Hematopoietic multipotent progenitor cell treated with erythropoietin and hydrocortisone succinate and interleukin-3 and kit ligand, for 17 days (in vitro differentiated cells): ENCODE measurements around the gene NBEAL1.
A peak's percentile ranks its signal among the peaks of the same experiment; 100 is the strongest.
"Not testable (repeated sequence)": the region's sequence is repeated elsewhere in the genome, so short reads cannot be mapped to it uniquely, and the experiment has no call there.

Experiments
- DNase-seq: peaks from one replicate; pipeline ENCODE4 v3.0.0-alpha.2; 2015; ENCODE audit warnings: low spot score

Gene NBEAL1

DNA sequence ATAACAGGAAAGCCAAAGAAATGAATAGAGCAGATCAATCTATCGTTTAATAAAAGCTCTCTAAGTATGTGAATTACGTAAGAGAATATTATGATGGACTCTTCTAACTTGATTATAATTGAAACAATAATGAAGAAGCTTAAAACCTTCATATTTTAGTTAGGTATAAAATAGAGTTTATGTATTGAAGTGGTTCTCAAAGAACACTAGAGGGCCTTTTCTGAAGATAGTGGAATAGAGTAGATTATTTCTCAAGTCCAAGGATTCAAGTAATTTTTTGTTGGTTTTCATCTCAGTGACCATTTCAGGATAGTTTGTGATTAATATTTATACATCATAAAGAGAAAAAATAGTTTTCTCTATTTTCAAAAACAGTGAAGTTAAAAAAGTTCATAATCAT lies 97.7 kb downstream of the NBEAL1 start:
- DNase-seq, result no peak

DNA sequence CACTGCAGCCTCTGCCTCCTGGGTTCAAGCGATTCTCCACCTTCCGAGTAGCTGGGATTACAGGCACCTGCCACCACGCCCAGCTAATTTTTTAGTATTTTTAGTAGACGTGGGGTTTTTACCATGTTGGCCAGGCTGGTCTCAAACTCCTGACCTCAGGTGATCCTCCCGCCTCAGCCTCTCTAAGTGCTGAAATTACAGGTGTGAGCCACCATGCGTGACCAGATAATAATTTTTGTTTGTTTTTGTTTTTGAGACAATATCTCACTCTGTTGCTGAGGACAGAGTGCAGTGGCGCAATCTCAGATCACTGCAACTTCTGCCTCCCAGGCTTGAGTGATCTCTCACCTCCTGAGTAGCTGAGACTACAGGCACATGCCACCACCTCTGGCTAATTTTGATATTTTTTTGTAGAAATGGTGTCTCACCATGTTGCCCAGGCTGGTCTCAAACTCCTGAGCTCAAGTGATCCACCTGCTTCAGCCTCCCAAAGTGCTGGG lies 100.6 kb downstream of the NBEAL1 start:
- DNase-seq, result not testable (repeated sequence)

DNA sequence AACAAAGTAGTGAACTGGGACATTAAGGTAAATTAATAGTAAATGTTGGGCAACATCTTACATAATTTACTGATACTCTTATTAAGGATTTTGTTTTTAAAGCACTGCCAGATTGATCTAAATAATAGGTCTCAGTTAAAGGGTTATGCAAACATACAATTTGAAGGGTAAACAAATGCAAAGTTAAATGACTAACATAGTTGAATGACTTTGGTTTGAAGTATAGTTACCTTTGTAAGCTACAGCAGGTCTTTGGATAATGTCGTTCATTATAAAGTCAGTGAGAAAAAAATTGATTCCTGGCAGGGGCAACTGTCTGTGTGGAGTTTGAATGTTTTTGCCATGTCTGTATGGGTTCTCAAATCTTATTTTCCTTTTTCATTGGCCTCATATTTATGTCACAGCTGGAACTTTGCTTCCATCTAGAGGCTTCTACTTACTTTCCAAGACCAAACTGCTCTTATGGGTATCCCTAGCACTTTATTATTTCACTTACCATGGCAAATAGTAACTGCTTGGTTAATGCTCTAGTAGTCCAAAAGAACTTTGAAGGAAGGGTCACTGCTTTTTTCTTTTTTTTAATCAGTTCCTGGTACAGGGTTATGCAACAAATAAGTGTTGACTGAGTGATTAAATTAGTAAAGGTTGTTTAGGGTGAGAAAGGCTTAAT lies 107.8 kb downstream of the NBEAL1 start:
- DNase-seq, result no peak

DNA sequence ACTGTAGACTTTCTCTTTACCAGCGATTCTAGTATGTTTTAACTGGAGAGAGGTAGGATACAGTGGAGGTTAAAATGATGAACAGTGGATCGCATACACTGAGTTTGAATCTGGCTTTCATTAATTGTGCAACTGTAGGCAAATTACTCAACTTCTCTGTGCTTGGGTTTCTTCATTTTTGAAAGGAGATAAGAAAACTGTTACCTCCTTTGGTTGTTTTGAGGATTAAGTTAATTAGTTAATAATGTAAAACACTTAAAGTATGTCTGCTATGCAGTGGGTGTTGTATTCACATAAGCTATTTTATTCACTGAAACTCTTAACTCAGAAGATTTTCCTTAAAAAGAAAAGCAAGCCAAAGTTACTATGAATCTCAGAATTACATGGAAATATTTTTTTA lies 112.3 kb downstream of the NBEAL1 start:
- no peak for DNase-seq

DNA sequence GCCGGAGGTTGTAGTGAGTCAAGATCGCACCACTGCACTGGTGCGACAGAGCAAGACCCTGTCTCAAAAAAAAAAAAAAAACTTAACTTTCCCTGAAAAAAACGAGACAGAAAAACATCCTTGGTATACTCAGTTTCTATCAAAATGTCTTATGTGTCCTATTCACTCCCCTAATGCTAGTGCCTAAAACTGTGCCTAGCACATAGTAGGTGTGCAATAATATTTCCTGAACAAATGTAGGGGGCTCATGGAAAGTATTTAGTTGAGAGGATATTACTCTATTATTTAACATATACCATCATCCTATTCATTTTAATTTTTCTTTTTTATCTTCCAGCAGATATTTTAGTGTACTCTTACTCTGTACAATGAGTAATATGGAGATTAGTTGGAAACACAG lies 120.4 kb downstream of the NBEAL1 start:
- no peak for DNase-seq

DNA sequence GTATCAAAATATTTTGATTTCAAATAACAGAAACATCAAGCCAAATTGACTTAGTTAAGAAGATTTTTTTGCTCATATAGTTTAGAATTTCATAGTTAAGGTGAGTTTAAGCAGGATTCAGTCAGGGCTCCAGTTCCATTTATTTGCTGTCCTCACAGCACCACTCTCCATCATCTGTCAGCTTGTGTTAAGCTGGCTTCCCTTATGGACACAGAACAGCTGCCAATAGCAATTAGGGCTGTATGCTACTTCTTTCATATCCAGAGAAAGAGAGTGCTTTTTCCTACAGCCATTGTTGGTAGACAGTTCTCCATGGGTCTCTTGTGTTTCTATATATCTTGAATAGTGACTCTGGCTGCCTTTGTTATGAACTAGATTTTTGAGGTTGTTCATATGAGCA lies 128.7 kb downstream of the NBEAL1 start:
- no peak for DNase-seq

DNA sequence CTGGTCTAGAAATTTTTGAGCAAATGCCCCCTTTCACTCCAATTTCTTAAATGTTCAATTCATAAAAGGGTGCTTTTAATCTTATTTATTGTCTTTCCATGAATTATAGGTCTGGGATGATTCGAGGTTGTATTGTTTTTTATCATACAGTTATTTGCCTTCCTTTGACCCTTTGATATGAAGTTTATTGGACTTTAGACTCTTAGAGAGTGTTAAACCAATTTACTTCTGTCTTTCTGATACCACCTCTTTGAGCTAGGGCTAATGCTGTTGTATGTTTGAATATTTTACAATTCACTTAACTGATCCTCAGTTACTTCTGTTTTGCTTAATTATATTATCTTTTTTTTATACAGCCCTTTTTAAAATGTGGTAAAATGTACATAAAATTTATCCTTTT lies 134.5 kb downstream of the NBEAL1 start:
- no peak for DNase-seq

DNA sequence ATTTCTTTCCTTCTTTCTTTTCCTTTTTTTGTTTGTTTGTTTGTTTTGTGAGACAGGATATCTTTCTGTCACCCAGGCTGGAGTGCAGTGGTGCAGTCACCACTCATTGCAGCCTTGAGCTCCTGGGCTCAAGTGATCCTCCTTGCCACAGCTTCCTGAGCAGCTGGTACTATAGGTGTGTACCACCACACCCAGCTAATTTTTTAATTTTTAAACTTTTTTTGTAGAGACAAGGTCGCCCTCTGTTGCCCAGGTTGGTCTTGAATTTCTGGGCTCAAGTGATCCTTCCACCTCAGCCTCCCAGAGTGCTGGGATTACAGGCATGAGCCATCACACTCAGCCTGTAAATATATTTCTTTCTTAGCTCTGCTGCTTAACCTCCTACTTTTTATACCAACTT lies 140.7 kb downstream of the NBEAL1 start:
- DNase-seq, result no peak

DNA sequence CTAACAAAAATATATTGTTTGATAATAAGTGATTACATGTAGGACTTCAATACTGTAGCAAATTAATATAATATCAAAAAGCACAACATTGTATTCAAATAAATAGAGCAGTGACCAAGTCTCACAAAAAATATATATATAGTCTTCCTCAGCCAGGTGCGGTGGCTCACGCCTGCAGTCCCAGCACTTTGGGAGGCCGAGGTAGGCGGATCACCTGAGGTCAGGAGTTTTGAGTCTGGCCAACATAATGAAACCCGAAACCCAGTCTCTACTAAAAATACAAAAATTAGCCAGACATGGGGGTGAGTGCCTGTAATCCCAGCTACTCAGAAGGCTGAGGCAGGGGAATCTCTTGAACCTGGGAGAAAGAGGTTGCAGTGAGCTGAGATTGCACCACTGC lies 148.0 kb downstream of the NBEAL1 start:
- not testable (repeated sequence) for DNase-seq

DNA sequence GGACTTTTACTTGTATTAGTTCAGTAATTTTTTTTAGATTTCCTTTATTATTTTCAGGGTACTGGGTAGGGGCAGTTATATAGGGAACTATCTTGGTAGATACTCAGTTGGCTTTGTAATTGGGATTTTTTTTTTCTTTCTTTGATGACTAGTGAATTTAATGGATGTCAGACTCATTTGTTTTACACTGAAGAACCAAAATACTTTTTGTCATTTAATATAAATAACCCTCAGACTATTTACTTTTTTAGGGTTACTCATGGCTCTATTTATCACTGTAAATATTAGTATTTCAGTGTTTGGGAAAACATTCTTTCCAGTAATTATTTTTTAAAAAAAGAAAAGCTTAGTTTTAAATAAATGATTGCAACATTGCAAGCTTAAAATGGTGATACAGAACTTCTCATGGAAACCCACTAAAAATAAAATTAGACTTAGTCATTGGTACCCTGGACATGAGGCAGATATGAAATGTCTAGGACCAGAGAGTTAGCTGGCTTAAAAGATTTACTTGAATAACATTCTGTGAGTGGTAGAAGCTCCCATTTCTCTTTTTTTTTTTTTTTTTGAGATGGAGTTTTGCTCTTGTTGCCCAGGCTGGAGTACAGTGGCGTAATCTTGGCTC lies 149.7 kb downstream of the NBEAL1 start:
- no peak for DNase-seq

DNA sequence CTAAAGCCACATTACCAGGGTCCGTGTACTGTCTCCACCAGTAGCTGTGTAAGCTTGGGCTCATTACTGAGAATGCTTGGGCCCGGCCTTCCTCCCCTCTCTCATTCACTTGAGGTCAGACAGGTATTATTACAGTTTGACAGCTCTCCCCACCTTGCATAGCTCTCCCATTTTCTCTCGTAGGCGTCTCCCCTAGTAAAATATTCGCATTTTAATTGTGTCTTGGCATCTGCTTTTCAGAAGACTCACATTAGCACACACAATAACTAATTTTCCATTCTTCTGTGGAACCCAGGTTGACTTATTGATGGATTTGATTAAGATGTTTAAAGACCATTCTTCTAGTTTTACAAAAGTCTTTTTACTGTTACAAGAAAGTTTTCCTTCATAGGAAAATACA lies 153.1 kb downstream of the NBEAL1 start:
- DNase-seq, result no peak

DNA sequence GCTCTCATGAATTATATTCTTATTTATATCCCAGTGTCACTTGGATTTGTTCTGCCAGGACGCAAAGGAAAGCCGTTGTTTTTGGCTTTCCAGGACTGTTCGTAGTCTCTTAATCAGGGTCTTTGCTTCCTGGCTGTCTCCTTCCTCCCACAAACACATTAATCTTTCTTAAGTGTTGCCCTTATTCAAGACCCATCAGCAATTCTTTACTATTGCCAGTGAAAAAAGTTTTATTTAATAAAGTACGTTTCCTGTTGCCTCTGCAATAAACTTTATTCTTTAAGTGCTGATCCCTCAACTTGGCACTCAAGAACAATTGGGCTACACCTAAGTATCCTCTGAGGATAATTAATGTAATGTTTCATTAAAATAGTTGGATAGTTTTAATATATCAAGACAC lies 155.8 kb downstream of the NBEAL1 start:
- no peak for DNase-seq

DNA sequence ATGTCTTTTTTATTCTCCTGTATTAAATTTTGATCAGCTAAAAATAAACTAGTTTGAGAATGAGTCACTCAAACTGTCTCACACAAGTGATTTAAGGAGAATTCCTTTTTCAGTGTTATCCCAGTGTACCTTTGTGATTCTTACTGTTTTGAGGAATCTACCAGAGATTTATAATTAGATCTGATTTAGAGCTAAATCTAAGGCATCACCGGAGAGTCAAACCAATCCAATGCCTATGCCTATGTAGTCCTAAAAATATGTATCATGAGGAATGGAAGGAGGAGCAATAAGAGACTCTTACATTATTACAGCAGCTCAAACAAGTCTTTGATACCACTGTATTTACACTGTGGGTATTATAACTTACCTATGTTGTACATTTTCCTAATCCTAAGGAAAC lies 160.7 kb downstream of the NBEAL1 start:
- DNase-seq, result no peak

DNA sequence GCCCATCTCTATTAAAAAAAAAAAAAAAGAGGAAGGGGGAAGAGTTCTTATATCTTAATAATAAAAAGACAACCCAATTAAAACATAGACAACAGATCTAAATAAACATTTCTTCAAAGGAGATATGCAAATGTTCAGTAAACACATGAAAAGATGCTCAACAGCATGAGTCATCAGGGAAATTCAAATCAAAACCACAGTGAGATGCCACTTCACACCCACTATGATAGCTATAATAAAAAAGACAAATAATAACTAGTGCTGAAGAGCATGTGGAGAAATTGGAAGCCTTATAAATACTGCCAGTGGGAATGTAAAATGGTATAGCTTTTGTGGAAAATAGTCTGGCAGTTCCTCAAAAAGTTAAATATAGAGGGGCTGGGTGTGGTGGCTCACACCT lies 162.7 kb downstream of the NBEAL1 start:
- DNase-seq, result no peak

DNA sequence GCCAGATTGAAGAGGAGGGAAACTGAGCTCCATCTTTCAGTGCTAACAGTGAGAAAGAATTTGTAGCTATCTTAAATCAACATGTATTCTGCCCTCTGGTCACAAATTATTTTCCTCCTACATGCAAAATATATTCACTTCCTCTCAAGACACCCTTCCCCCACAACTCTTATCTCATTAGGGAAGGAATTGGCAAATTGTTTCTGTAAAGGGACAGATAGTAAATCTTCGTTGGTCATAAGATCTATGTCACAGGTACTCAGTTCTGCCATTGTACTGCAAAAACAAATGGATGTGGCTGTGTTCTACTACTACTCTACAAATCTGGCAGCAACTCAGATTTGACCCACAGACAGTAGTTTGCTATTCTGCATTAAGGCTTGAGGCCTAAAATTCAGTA lies 171.2 kb downstream of the NBEAL1 start:
- DNase-seq, result no peak

DNA sequence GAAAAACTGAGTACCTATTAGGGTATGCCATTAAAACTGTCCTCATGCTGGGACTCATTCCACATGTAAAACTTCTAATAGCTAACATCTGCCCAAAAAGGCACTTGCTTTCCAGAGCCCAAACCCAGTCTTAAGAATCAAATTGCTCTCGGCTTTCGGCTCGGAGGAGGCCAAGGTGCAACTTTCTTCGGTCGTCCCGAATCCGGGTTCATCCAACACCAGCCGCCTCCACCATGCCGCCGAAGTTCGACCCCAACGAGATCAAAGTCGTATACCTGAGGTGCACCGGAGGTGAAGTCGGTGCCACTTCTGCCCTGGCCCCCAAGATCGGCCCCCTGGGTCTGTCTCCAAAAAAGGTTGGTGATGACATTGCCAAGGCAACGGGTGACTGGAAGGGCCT lies 175.9 kb downstream of the NBEAL1 start:
- DNase-seq, result not testable (repeated sequence)

DNA sequence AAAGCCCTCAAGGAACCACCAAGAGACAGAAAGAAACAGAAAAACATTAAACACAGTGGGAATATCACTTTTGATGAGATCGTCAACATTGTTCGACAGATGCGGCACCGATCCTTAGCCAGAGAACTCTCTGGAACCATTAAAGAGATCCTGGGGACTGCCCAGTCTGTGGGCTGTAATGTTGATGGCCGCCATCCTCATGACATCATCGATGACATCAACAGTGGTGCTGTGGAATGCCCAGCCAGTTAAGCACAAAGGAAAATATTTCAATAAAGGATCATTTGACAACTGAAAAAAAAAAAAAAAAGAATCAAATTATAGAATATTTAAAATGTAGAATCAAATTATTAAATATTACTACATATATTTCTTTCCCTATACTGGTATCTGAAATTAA lies 176.4 kb downstream of the NBEAL1 start:
- not testable (repeated sequence) for DNase-seq

DNA sequence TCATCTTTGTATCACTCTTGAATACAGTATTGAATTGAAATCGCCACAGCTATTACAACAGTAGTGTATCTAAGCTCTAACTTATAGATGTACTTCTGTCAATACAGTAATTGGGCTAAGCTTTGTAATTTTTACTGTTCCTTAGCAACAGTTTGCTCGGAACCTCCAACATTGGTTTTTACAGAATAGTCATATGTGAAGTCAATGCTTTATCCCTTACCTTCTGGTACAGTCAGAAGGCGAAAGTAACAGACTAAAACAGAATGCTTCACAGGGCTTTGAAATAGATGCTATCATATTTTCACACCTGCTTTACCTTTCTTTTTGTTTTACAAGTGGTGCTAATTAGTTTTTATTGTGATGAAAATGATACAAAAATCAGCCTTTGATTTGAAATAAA lies 177.3 kb downstream of the NBEAL1 start:
- DNase-seq, result no peak

DNA sequence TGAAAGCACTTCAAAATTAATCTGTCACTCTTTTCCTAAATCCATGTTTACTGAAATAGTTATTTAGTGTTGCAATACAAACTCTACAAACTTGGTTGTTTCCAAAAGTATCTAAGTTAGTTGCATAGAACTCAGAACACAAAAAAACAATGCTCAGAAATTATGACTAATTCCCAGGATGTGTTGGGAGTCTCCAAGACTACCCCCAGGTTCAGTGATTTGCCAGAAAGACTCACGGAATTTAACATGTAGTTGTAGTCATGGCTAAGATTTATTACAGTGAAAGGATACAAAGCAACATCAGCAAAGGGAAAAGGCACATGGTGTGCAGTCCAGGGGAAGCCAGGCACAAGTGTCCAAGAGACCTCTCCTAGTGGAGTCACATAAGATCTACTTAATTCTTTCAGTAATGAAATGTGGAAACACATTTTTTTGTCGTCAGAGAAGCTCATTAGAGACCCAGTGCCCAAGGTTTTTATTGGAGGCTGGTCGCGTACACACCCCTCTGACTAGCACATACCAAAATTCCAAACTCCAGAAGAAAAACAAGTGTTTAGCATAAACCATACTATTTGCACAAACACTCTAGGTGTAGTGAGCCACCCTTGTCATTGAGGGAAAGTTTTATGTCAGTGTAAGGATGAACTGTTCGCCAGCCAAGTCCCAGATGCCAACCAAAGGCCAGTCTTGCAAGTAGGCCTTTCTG lies 180.8 kb downstream of the NBEAL1 start:
- DNase-seq, result no peak

DNA sequence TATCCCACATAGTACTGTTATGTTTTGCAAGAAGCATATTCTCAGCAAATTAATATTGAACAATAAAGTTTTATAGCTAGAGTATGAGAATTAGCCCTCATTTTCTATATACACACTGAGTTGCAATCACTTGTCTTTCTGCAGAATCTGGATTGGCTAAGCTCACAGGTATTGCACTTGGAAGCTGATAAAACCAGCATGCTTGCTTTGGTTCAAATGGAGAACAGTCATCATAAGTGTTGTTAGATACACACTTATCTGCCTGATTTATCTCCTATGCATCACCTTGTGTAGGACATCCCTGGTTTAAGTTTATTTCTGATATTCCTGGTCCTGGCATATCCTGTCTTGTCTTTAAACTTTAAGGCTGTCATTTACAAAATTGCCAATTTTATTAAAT lies 186.2 kb downstream of the NBEAL1 start:
- no peak for DNase-seq

DNA sequence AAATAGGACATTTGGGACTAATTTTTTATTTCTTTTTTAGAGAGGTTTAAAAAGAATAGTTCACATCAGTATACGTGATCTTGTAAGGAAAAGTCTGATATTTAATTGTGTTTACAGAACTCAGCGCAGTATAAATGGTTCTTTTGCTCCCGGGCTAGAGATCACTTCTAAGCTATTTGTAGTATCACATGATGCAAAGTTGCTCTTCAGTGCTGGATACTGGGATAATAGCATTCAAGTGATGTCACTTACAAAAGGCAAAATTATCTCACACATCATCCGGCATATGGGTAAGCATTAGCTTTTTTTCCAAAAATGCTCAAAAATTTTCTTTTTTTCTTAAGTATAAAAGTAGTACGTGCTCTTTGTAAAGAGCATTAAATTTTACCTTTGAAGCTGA lies 186.8 kb downstream of the NBEAL1 start:
- DNase-seq, result no peak

DNA sequence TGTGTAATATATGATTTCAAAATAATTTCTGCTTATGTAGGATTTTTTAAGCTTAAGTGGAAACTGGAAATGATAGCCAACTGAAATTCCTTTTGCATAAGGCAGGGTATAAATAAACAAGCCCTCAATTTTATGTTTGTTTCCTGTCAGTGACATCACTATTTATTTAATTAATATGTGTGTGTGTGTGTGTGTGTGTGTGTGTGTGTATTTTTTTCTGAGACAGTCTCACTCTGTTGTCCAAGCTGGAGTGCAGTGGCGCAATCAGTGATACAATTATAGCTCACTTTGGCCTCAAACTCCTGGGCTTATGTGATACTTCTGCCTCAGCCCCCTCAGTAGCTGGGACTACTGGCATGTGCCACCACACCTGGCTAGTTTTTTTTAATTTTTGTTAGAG lies 194.9 kb downstream of the NBEAL1 start:
- no peak for DNase-seq

DNA sequence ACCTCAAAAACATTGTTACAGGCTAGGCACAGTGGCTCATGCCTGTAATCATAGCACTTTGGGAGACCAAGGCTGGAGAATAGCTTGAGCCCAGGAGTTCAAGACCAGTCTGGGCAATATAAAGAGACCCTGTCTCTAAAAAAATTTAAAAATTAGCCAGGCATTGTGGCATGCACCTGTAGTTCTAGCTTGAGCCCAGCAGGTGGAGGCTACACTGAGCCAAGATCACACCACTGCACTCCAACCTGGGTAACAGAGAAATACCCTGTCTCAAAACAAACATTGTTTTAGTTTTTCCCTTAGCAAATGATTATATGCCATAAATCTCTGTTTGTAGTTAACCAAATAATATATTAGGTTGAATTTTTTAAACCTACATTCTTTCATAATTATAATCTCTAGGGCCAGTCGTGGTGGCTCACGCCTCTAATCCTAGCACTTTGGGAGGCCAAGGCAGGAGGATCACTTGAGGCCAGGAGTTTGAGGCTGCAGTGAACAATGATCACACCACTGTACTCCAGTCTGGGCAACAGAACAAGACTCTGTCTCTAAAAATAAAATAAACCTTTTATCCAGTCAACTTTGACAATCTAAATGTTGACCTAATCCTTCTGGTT lies 210.9 kb downstream of the NBEAL1 start:
- DNase-seq, result peak; percentile 31
